SW480 (cell line): ENCODE data around the gene TOM1.
"Not testable (repeated sequence)": the region's sequence is repeated elsewhere in the genome, so short reads cannot be mapped to it uniquely, and the experiment has no call there.

ENCODE experiments used
- DNase-seq: peaks from one replicate; pipeline ENCODE4 v3.0.0-alpha.2; 2016; ENCODE audit warnings: low spot score

The TOM1 gene

GRCh38 chr22:35396622-35397021 is 96.9 kb downstream of the TOM1 start:
- DNase-seq, result not testable (repeated sequence)

- DNase-seq, result no peak
These were observed 97.6 kb downstream of the TOM1 start for GRCh38 chr22:35397095-35397904.
